AG04450 (cell line): Measurements from ENCODE around the gene LAPTM5. TPM values are rescaled to one million over a fixed set of nuclear protein-coding genes. Genes with fewer than 3 reads are reported as not detected.

ENCODE experiments used
- CTCF ChIA-PET: fragments of 300-600, 350-600 bp; formaldehyde crosslinking; extraction: SDS; loops from one replicate; lab custom pipeline; 2022; ENCODE audit warnings: antibody characterized with exemption, inconsistent platforms; lab: Charles Lee
- POLR2A ChIA-PET: fragments of 350-600 bp; formaldehyde crosslinking; extraction: SDS; loops from one replicate; lab custom pipeline; 2021; ENCODE audit warnings: antibody characterized with exemption, inconsistent platforms; lab: Yijun Ruan, JAX
- DNase-seq: peaks from one replicate; pipeline ENCODE4 v3.0.0-alpha.2; 2011; ENCODE audit warnings: low read depth, low spot score
- H3K27ac ChIP-seq: one replicate; pipeline ENCODE4 v1.5.1; 2012; ENCODE audit warnings: low read depth, low read length, control low read depth
- H3K27me3 ChIP-seq: one replicate; pipeline ENCODE4 v1.6.0; 2012; ENCODE audit warnings: low read length; ENCODE audit not compliant: control insufficient read depth, insufficient read depth
- H3K4me3 ChIP-seq: 2 replicates; pipeline ENCODE4 v1.5.1; 2011; ENCODE audit warnings: mild to moderate bottlenecking, low read depth, low read length, control low read depth
- H3K9me3 ChIP-seq: 2 replicates; pipeline ENCODE4 v1.5.1; 2012; ENCODE audit warnings: low read length; ENCODE audit not compliant: control insufficient read depth, insufficient read depth
- CTCF ChIP-seq: IDR thresholded peaks from 2 replicates; pipeline ENCODE4 v1.5.1; 2011; ENCODE audit warnings: low read depth, low read length, control low read depth, inconsistent platforms
- polyA plus RNA-seq: library from polyadenylated mRNA; depleted of rRNA; stranded (reverse); fragments of >200 nt; gene quantifications from 2 replicates; pipeline ENCODE4 v1.2.3, GENCODE V29; 2011

LAPTM5 gene
- polyA plus RNA-seq, 1 experiment = 0.53 TPM

- ChIA-PET CTCF (interaction anchor here (0.6 to 14.3 kb wide), 5 partner anchors 11 to 180 kb away, joined by 3 to 516 read pairs (median 5); no protein-coding TSS in a partner anchor), POLR2A (no interaction called here)
These were observed 27.0 kb downstream of the LAPTM5 start for GRCh38 chr1:30730346-30731108.

GRCh38 chr1:30729901-30730300 is 27.7 kb downstream of the LAPTM5 start:
- DNase-seq = no peak
- POLR2A ChIA-PET = no interaction called here
- no peak for TF ChIP-seq CTCF

More at GRCh38 chr1:30730346-30731108, 27.0 kb downstream of the LAPTM5 start:
- Histone ChIP-seq H3K9me3 (no peaks in the 10 kb centered on the region), H3K4me3 (no peak overlapping the region), H3K27ac (no peak overlapping the region), H3K27me3 (peaks cover 2% of the 10 kb centered on the region)
- no peak for DNase-seq
- no peak for TF ChIP-seq CTCF

GRCh38 chr1:30728832-30729638 is 28.5 kb downstream of the LAPTM5 start:
- ChIA-PET CTCF (interaction anchor here (0.9 to 14.3 kb wide), 4 partner anchors 10 to 578 kb away, joined by 3 to 516 read pairs (median 18); no protein-coding TSS in a partner anchor), POLR2A (no interaction called here)
- Histone ChIP-seq H3K4me3 (no peak overlapping the region), H3K27ac (no peak overlapping the region), H3K27me3 (peaks cover 2% of the 10 kb centered on the region), H3K9me3 (no peaks in the 10 kb centered on the region)
- DNase-seq = no peak
- no peak for TF ChIP-seq CTCF

More at GRCh38 chr1:30729901-30730300, 27.7 kb downstream of the LAPTM5 start:
- Histone ChIP-seq H3K4me3 (no peak overlapping the region), H3K27me3 (peaks cover 2% of the 10 kb centered on the region), H3K9me3 (no peaks in the 10 kb centered on the region), H3K27ac (no peak overlapping the region)
- CTCF ChIA-PET = interaction anchor here (0.6 to 14.3 kb wide), 5 partner anchors 11 to 181 kb away, joined by 3 to 516 read pairs (median 5); no protein-coding TSS in a partner anchor

GRCh38 chr1:30728340-30728739 is 29.2 kb downstream of the LAPTM5 start:
- Histone ChIP-seq H3K27me3 (peaks cover 2% of the 10 kb centered on the region), H3K4me3 (no peak overlapping the region), H3K27ac (no peak overlapping the region), H3K9me3 (no peaks in the 10 kb centered on the region)
- CTCF ChIA-PET = interaction anchor here (0.7 to 14.3 kb wide), 6 partner anchors 9 to 578 kb away, joined by 3 to 516 read pairs (median 5); no protein-coding TSS in a partner anchor
- no peak for DNase-seq
- TF ChIP-seq CTCF = no peak
- POLR2A ChIA-PET = interaction anchor here (0.6 to 1.1 kb wide), 2 partner anchors 9 to 16 kb away, joined by 3 to 4 read pairs; no protein-coding TSS in a partner anchor
